GM19328 (cell line): ENCODE data around the gene PDE4D.

Experiments used
- ATAC-seq: cut with Tn5 transposase; IDR thresholded peaks from one replicate; pipeline ENCODE4 v1.9.1; 2021; ENCODE audit warnings: mild to moderate bottlenecking, moderate library complexity; ENCODE audit not compliant: unreplicated experiment

PDE4D gene

GRCh38 chr5:59346514-59346913 is 547.0 kb downstream of the PDE4D start:
- ATAC-seq: no peak

DNA sequence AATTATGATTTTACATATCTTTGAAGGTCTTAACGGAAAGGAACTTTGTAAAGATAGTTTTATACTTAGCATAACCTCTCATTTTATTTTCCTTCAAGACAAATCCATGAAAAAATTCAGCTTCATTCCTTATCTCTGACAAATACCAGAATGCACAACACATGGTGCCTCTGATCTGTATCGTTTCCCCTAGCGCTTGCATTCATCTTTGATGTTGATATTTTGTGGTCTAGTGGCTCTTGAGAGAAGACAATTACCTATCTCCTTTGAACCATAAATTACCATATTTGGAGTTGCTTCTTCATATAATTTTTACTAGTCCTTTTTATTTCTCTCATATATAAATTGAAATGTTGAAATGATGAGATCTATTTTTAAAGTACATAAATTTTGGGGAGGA is 551.3 kb downstream of the PDE4D start:
- ATAC-seq: no peak

GRCh38 chr5:59341760-59342159 is 551.8 kb downstream of the PDE4D start:
- no peak for ATAC-seq

GRCh38 chr5:59341155-59341554 is 552.4 kb downstream of the PDE4D start:
- no peak for ATAC-seq

DNA sequence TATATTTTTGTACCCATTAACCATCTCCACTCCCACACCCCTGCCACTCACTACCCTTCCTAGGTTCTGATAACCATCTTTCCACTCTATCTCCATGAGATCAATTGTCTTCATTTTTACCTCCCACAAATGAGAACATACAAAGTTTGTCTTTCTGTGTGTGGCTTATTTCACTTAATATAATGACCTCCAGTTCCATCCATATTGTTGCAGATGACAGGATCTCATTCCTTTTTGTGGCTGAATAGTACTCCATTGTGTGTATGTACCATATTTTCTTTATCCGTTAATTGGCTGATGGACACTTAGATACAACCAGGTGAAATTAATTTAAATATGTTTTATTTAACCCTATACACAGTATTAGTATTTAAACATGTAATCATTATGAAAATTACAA is 552.9 kb downstream of the PDE4D start:
- ATAC-seq: no peak

DNA sequence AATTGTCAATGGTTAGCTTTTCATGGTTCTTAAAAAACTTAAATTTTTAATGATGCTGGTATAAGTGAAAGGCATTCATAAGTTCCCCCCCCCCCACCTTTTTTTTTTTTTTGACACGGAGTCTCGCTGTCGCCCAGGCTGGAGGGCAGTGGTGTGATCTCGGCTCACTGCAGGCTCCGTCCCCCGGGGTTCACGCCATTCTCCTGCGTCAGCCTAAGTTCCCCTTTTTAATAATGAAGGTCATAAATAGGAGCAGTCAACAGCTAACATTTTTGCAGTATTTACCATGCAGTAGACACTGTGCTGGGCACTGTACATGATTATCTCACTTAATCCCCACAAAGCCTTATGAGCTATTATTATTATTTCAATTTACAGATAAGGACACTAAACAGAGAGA is 556.3 kb downstream of the PDE4D start:
- no peak for ATAC-seq

GRCh38 chr5:59335544-59335943 is 558.0 kb downstream of the PDE4D start:
- ATAC-seq: no peak

- no peak for ATAC-seq
These were observed 560.1 kb downstream of the PDE4D start for GRCh38 chr5:59333416-59333815.

DNA sequence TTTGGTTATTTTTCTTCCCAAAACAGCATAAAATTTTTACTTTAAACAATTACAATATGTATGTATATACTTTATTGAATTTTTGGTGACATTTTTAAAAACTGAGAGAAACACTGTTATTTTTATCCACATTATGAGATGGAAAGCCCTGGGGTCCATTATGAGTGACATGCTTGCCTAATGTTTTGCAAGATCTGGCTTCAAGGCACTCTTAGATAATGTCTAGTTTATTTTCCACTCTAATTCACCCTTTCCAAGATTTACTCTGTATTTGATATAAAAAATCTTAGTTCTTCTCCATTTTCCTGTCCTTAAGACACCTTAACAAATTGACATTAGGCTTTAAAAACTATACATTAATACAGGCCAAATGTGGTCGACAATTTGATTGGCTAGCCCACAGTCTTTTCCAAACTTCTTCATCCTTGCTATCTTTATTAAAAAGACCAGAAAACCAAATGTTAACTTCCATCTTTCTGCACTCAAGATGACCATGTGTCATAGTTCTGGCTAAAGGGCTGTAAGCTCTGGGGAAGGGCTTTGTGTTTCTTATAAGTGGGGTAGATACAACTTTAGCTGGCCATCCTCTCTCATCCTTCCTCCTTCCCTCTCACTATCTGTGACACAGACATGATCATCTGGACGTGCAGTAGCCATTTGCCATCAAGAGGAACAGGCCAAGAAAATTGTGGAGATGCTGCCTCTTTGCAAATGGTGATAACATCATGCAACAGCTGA is 561.1 kb downstream of the PDE4D start:
- no peak for ATAC-seq

DNA sequence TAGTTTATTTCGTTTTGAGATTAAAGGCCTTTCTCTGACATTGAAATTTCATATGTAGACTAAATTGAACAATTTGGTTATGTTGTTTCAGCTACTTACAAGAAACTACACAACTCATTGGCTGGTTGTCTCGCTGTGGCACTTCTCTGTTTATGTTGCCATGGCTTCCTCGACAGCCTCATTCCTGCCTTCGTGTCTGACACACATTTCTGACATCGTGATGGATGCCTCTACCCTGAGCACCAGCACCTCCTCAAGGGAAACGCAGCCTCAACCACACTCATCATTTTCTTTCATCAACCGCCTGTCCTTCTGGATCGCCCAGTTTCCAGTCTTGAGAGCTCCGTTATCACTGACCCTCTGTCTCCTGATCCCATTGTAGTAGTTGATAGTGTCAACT is 562.8 kb downstream of the PDE4D start:
- no peak for ATAC-seq

DNA sequence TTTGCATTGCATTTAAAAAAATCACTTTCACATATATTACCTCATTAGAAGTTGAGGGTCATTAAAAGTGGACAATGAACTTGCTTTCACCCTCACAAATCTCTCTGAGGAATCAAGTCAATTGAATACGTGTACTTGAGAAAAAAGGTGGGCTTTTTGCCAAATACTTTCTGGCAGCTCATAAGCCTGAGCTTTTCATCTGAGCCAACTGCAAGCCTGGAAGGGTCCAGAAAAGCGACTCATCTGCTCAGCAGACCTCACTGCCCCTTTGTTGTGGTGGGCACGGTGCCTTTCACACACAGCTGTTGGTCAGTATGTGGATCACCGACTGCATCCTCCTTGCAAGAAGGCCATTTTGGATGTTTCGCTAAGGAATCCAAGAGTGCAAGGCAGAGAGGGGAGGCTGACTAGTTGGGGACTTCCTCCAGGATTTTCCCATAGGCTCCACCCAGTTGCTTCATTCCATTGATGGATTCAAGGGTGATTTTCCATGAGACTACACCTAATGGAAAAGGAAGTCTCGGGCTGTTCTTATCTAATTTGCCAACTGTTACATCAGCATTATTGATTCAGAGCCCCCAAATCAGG is 564.7 kb downstream of the PDE4D start:
- ATAC-seq: no peak

DNA sequence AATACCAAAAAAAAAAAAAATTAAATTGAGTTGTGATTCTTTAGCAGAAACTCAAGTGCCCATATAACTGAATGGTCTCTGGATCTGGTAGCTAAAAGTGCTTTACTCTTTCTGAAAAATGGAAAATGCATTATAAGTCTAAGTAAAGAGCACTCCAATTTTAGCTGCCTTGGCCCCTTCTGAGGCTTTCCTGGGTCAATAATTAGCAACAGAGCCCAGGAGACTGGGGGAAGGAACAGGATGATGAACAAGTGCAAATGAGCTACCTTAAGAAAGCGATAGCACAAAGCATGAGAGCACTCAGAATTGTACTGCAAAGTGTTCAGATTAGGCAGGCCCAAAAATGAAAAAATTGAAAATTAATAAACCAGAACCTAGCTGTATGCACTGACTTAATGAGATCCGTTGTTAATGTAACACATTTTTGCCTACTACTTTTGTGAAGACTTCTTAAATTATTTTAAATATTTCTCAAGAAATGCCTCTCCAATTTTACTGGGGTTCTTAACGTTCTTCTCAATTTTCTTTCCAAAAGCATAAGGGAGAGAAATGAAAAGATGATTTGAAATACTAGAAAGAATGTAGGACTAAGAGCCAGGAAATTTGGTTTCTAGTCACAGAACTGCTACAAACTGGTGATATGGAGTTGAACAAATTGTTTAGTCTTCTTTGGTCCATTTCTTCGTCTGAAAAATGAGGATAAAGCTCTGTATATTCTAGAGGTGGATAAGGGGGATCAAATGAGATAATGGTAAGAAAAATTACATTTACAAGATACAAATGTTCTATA is 566.1 kb downstream of the PDE4D start:
- no peak for ATAC-seq

DNA sequence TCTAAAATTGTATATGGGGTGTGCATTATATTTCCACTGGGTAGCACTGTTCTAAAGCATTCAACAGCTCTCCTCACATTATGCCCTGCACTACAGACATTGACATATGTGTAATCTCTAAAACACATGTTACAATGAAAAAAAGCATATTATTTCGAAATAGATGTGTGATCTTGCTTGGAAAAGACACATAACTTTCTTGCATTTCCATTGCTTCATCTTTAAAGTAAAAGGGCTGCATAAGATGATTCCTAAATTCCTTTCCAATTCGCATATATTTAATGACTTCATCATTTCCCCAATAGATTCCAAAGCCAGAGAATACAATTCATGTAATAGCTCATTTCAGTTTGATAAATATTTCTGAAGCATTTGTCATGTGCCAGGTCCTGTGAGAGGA is 566.9 kb downstream of the PDE4D start:
- no peak for ATAC-seq

GRCh38 chr5:59325070-59325469 is 568.5 kb downstream of the PDE4D start:
- no peak for ATAC-seq

- ATAC-seq: no peak
These were observed 570.6 kb downstream of the PDE4D start for GRCh38 chr5:59322894-59323293.

GRCh38 chr5:59322058-59322457 is 571.5 kb downstream of the PDE4D start:
- ATAC-seq: no peak

DNA sequence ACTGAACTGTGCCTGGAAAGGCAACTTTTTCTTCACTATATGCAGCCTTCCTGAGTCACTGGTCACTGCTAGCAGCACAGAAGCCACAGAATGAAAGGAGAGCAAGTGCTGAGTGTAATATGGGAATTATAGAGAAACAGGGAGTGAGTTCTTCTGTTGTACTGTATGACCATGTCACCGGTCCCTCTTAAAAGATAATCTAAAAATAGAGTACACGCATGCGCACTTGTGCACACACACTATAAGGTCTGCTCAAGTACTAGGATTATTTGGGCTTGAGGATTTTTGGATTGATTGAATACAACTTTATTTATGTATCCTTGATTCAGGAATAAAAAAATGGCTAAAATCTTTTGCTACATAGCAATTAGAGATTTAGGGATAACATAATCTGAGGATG is 571.9 kb downstream of the PDE4D start:
- ATAC-seq: no peak

- no peak for ATAC-seq
These were observed 573.1 kb downstream of the PDE4D start for GRCh38 chr5:59320420-59320819.

DNA sequence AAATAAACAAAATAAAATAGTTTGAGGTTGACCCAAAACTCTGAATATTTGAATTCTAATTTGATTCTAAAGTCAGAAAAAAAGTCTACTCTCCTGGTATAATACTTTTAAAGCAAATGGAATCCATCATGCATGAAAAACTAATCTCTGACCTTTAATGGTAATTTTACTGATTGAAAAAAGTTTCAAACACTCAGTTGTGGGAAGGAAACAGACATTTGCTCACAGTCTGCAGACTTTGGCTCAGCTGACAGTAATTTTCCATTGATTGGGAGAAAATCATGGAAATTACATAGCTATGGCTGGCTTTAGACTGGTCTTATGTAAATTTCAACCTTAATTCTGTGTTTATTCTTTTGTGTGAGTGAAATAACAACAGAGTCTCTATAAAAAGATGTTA is 574.3 kb downstream of the PDE4D start:
- ATAC-seq: no peak

- no peak for ATAC-seq
These were observed 575.7 kb downstream of the PDE4D start for GRCh38 chr5:59317774-59318205.

DNA sequence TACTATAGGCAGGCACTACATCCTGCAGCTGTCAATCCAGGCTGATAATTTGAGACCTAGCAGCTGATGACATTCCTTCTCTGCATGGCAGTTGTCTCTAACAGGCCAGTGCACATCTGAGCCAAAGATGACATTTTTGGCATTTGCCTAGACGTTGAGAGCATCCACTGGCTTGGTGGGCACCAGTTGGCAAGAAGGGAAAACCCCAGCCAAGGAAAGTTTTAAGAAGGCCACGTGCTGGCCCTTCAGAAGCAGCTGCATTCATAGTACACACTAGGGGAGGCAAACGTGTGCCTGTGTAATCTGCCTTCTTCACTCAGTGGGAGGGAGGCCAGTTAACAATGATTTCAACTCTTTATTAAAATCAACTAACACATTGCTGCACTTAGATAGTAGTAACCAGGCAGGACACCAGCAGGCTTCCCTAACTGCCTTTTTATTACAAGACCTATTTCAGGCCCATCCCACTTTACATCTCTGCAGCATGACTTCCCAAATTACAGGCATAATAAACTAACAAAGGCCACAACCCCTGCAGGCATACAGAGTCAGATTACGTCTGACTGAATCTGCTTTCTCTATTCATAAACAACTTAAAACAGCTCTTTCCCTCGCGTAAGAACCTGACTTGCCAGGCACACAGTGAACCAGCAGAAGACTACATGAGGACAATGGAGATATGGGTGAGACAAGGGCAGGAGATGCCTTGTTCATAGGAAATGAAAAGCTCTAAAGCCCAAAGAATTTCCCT is 576.3 kb downstream of the PDE4D start:
- ATAC-seq: no peak
